CD4-positive, alpha-beta T cell treated with Interleukin-4 for 1 hour (primary cell): ENCODE measurements around the gene VAC14.
A peak's percentile ranks its signal among the peaks of the same experiment; 100 is the strongest.

Experiments
- DNase-seq, 2 donors: peaks; one replicate each; pipeline ENCODE4 v3.0.0-alpha.2; 2020 to 2022

The VAC14 gene

GRCh38 chr16:70703041-70703834, 97.7 kb downstream of the VAC14 start:
- DNase-seq, result no peak

DNA sequence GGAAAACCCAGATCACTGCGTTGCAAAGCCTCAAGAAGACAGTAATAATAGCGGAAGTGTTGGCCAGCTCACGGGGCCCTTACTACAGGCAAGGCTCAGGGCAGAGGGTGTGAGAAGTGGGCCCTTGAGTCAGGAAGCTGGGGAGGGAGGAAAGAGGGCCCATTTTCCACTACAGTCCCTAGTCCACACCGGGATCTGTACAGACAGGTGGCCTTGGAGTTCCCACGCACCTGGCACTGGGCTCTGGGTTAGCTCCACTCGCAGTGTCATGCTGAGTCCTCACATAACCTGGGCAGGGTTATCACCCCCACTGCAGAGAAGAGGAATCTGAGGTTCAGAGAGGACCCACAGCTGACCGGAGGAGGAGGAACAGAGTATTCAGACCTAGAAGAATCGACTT, 98.3 kb downstream of the VAC14 start:
- DNase-seq, result no peak

DNA sequence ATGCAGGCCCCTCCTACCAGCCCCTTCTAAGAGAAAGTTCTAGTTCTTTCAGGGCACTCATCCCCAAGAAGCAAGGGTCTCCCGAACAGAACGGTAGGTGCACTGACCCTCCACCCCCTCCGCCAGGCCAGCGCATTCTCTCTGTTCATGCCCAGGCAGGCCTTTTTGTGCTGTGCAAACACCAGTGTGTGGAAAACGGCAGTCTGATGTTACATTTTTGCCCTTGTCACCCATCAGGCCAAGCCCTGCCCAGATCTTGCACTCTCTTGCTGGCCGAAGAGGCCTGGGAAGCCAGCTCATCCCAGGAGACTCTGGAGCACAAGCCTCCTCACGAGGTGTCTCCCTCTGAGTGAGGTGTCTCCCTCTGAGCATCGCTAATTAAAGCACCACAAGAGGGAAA, 99.0 kb downstream of the VAC14 start:
- DNase-seq, result no peak

DNA sequence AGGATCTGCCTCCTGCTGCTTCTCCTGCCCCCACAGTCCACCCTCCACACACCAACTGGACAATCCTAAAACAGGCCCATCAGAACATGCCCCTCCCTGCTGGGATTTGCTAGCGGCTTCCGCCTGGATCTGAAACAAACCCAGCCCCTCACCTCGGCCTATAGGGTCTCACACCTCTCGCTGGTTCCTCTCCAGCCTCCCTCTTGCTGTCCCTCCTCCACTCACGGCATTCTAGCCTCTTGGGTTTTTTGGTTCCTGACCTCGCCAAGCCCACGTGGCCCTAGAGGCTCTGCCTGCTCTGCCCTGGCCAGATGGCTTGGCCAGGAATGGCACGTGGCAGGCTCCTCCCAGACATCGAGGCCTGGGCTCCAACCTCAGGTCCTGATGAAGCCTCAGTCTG, 99.4 kb downstream of the VAC14 start:
- DNase-seq, result no peak

- no peak for DNase-seq
Measured at GRCh38 chr16:70701036-70701435, 99.9 kb downstream of the VAC14 start.

DNA sequence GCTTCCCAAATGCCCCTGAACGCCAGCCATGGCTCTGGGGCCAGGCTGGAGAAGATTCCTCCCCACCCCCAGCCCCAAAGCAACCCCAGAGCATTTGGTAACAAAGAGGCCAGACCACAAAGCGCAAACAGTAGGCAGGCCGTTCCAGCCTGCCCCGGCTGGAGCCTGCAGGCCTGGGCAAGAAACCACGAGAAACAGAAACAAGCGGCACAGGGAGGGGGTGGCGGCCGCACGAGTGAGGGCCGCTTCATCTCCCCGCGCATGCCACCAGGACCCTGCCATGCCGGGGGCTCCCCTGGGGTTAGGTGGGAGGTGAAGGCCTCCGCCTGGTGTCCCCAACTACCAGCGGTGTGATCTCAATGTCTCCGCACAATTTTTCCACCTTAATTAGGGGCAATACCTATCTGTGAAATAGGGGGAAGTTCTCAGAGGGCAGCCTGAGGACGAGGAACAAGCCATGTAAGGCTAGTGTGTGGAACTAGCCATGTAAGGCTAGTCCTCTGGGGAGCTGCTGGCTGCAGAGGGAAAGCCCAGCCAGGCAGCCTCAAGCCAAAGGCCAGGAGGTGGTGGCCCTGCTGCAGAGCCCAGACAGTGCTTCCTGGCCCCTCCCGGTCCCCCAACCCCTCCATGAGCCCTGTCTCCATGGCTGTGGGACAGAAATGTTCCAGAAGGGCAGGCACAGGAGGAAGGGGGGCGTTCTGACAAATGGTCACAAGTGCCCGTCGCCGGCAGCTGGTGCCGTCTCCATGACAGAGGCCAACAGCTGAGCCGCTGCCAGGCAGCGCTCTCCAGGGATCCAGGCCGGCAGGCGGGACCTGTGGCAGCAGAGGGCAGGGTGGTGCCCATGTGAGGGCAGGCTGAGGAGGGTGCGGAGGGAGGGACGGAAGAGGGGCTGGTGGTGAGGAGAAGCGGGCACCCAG, 100.6 kb downstream of the VAC14 start:
- no peak for DNase-seq

DNA sequence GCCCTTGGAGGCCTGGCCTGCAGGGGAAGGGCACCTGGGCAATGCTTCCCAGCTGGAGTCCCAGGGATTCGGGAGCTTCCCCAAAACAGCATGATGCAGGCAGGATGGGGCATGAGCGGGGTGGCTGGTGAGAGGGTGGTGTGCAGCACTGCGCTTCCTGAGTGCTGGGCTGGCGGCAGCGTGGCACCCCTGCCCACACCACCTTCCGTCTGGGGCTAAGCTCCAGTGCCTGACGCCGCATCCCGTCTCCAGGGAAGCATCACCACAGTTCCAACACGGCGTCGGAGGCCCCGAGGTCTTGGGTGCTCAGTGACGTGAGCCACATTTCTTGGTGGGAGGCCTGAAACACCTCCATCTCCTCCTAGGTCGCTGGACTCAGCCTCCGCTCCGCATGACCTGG, 101.3 kb downstream of the VAC14 start:
- DNase-seq, result no peak

DNA sequence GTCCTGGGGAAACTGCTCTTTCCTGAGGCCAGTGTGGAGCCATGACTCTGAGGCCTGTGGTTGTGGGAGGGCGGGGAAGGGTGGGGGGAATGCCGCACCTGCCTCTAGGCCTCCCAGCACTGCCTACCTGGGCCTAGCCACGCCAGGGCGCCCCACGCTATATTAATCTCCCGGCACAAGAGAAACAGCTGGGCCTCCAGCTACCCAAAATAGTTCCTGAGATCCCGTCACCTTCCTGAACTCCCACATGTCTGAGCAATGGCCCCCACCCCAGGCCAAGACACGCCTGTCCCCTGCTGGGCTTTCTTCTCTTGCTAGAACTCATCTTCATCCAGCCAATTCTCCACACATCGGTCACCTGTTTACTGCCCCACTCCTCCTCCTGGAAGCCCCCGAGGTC, 102.1 kb downstream of the VAC14 start:
- no peak for DNase-seq

- DNase-seq, result no peak
Measured at GRCh38 chr16:70697594-70698170, 103.3 kb downstream of the VAC14 start.

GRCh38 chr16:70696952-70697593, 103.9 kb downstream of the VAC14 start:
- peak in 1 of 2 donors; percentile 24 for DNase-seq

DNA sequence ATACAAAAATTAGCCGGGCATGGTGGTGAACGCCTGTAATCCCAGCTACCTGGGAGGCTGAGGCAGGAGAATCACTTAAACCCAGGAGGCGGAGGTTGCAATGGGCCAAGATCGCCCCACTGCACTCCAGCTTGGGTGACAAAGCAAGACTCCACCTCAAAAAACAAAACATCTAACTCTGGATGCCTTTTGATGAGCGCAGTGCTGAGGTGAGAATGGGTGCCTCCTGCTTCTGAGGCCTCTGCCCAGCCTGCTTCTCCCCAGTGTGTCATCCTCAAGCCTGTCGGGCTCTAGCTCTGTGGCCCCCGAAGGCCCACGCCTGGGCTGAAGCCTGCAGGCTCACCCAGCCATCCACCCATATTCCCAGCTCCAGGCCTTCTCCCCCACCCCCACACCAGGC, 104.6 kb downstream of the VAC14 start:
- no peak for DNase-seq

DNA sequence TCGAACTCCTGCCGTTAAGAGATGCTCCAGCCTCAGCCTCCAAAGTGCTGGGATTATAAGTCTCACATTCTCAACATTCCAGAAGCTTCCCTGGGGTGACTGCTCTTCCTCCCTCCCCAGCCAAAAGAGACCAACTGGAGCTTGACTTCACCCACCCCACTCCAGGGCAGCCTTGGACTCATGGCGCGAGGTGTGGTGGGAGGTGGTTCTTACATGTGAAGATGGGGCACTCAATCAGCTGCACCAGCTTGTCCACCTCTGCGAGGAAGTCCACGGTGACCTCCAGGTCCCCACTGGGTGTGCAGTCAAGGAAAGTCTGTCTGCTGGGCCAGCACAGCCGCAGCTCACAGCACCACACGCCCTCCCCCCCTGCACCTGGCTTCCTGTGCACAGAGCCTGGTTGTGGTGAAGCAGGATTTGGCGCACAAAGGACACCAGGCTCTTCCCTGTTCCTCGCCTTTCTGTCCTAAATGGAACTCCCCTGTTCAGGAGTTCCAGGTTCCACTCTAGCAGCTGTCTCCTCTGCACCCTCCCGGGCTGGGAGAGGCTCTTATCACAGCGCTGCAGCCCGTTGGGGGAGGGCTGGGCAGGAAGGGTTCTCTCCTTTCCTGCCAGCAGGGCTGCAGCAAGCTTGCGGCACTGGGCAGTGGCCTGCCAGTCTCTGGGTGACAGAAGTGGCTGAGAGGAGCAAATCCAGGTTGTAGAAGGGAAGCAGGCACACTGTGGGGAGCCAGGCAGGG, 105.5 kb downstream of the VAC14 start:
- no peak for DNase-seq

DNA sequence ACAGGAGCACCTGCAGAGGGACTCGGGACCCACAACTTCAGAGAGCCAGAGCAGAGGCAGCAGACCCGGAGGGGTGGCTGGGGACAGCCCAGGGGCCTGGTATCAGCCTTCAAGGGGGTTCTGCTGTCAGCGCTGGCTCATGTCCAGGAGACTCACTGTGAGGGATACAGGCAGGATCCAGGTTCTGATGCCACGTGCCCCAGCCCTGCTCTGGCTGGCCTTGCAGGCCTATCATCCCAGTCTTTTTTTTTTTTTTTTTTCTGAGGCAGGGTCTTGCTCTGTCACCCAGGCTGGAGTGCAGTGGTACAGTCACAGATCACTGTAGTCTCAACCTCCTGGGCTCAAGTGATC, 106.1 kb downstream of the VAC14 start:
- no peak for DNase-seq

- DNase-seq, result no peak
Measured at GRCh38 chr16:70694088-70694867, 106.7 kb downstream of the VAC14 start.

DNA sequence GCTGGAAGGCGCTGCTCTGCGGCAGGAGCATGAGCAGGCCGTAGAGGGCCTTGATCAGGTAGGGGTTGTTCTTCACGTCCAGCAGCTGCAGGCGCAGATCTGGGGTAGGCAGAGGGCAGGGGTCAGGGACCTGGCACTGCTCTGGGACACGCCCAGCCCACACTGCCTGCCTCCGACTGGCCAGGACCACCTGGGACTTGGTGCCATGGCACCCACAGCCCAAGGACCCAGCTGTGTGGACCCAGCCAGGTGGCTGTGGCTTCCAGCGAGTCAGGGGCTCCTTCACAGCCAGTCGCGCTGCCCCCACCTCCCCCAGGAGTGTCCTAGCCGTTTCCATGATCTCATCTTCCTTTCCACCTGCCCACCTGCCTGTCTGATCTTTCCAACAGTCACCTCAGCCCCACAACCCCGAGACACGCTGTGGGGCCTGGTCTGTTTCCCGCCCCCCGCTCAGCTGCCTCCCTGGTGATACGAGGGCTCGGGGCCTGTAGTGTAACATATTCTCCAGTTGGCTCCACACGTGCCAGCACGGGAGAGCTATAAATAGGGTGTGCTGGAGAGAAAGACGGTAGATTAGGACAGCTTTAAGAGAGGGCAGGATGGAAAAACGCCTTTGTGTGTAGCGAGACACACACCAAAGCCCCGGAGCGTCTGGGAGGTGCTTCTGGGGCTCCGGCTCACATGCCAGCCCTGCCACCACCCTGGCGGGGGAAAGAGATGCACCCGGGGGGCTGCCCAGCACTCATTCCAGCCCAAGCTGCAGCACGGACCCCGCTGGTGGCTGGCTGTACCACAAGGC, 107.9 kb downstream of the VAC14 start:
- no peak for DNase-seq

- DNase-seq, result no peak
Measured at GRCh38 chr16:70692130-70692872, 108.7 kb downstream of the VAC14 start.

- DNase-seq, result no peak
Measured at GRCh38 chr16:70691223-70692129, 109.5 kb downstream of the VAC14 start.

DNA sequence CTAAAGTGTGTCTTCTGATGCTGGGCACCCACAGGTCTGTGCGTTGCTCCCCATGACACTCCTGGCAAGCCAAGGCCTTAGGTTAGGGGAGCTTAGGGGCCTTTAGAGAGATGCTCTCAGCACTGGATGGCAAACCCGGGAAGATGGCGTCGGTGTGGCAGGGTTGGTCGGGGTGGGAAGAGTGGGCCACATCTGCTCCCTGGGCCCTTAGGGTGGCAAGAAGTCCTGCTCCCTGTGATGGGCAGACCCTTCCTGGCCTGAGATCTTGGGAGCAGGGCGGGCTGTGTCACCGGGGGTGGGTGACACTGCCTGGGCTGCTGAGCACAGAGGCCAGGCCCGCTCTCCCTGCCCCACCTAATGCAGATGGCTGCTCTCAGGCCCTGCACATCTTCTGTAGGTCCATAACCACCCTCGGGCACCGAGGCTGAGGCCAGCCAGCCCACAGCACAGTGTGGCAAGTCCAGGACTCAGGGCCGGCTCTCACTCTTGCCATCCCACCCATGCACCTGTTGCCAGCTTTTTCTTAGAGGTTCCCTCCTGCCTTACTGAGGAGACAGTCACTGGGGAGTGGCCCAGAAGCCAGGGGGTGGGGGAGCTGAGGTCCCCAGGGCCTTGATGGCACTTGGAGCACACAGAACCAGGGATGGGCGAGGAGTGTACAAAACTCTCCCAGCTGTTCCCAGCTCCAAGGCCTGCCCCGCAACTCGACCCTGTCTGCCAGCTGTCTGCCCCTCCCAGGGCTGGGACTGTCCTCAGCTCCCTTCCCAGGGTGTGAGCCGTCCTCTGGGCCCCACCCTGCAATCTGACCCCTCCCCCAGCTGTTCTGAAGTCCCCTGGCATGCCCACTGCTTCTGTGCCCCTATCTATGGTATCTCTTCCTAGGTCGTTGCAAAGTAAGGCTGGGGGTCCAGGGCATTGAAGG, 110.7 kb downstream of the VAC14 start:
- DNase-seq, result no peak
